Measurements from ENCODE around the gene ALDH1A2.

- TF ChIP-seq EP300 (IDR thresholded peaks at IDR 0.05) (no peak), CTCF (IDR thresholded peaks at IDR 0.05) (no peak), POLR2AphosphoS5 (IDR thresholded peaks at IDR 0.05) (no peak), POLR2A (IDR thresholded peaks at IDR 0.05) (no peak)
Observed at GRCh38 chr15:57932348-57932747, 133.2 kb downstream of the ALDH1A2 start.
